Ascending aorta (tissue), 2 donors: Measurements from ENCODE around the gene SERPINB3. TPM values are rescaled to one million over a fixed set of nuclear protein-coding genes. Genes with fewer than 3 reads are reported as not detected.
"Not testable (repeated sequence)": the region's sequence is repeated elsewhere in the genome, so short reads cannot be mapped to it uniquely, and the experiment has no call there.

Source experiments
- DNase-seq, 2 donors: peaks; one replicate each; pipeline ENCODE4 v3.0.0-alpha.2; 2019; ENCODE audit warnings: low spot score in 2 of 2
- H3K27ac ChIP-seq, 2 donors: fragments of 200-600 bp; sonication (generic); one replicate each; pipeline ENCODE4 v1.5.1; 2016 to 2017; ENCODE audit warnings: mild to moderate bottlenecking in 1 of 2
- H3K27me3 ChIP-seq: fragments of 200-600 bp; sonication (generic); one replicate; pipeline ENCODE4 v1.5.1; 2017
- H3K36me3 ChIP-seq, 2 donors: fragments of 200-600 bp; sonication (generic); one replicate each; pipeline ENCODE4 v1.5.1; 2016
- H3K4me1 ChIP-seq, 2 donors: fragments of 200-600 bp; sonication (generic); one replicate each; pipeline ENCODE4 v1.5.1; 2016 to 2017; ENCODE audit warnings: mild to moderate bottlenecking in 1 of 2
- H3K4me3 ChIP-seq, 2 donors: fragments of 200-600 bp; sonication (generic); one replicate each; pipeline ENCODE4 v1.5.1; 2016 to 2017; ENCODE audit warnings: mild to moderate bottlenecking in 1 of 2
- H3K9me3 ChIP-seq, 2 donors: fragments of 200-600 bp; sonication (generic); one replicate each; pipeline ENCODE4 v1.5.1; 2016
- CTCF ChIP-seq, 3 experiments: fragments of 200-600 bp in 2 of 3; fragments of 450-650 bp in 1 of 3; sonication (generic) in 2 of 3; IDR thresholded peaks; one replicate each; pipeline ENCODE4 v1.5.1; 2016 to 2019; ENCODE audit warnings: antibody characterized with exemption in 3 of 3, mild to moderate bottlenecking in 1 of 3, moderate library complexity in 1 of 3
- intact Hi-C: fragments of 100-400 bp; cut with DNase I; formaldehyde crosslinking; loops from one replicate; pipeline ENCODE4 v1.15.1; 2023
- total RNA-seq: library from RNA; depleted of rRNA; stranded (reverse); fragments of >200 nt; gene quantifications from one replicate; pipeline ENCODE4 v1.1.0, GENCODE V29; 2016

Gene SERPINB3
- total RNA-seq: 0.21 TPM

GRCh38 chr18:63661750-63662149 lies at the start of gene SERPINB3:
SERPINB3 (minus strand) TSS chr18:63661893; CDS start chr18:63661216, 677 bp downstream.
- H3K27ac ChIP-seq, H3K36me3 ChIP-seq, H3K9me3 ChIP-seq, DNase-seq, H3K4me3 ChIP-seq, H3K27me3 ChIP-seq, intact Hi-C loops, H3K4me1 ChIP-seq: not testable (repeated sequence)

DNA sequence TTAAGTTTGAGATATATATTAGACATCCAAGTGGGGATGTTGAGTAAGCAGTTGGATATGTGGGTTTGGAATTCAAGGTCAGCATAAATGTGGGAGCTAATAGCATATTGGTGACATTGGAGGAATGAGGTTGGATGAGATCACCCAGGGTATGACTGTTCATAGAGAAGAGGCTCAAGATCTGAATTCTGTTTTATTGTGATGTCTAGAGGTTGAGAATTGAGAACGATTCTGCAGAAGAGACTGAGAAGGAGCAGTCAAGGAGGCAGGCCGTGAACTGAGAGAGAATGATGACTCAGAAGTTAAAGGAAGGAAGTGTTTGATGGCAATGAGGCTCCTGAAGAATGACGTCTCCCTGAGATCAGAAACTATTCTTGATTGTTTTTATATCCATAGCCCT lies 47.0 kb upstream of the SERPINB3 start:
- Histone ChIP-seq H3K9me3 (no peaks in the 10 kb centered on the region), H3K27ac (no peak overlapping the region), H3K4me1 (no peaks in the 10 kb centered on the region), H3K4me3 (no peak overlapping the region), H3K36me3 (no peaks in the 10 kb centered on the region), H3K27me3 (no peaks in the 10 kb centered on the region)
- no peak for DNase-seq
- TF ChIP-seq CTCF (IDR thresholded peaks at IDR 0.05): no peak
- intact Hi-C loops: no loop called here

DNA sequence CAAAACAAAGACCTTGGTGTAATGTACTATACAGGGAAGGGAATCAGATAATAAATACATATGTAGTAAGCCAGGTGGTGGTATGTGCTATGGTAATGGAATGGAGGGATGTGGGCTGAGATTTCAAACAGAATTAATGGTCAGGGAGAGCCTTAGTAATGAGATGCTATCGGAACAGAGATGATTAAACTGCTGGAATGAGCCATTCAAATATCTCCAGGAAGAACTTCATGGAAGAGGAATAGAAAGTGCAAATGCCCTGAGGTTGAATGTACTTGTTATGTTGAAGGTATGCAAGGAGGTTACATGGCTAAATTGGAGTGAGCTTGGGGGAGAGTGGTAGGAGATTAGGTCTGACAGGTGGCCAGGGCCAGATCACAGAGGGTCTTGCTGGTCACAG lies 46.1 kb upstream of the SERPINB3 start:
- no peak overlapping the region for H3K4me3 ChIP-seq
- no peaks in the 10 kb centered on the region for H3K9me3 ChIP-seq
- H3K27me3 ChIP-seq: no peaks in the 10 kb centered on the region
- H3K36me3 ChIP-seq: no peaks in the 10 kb centered on the region
- H3K27ac ChIP-seq: no peak overlapping the region
- TF ChIP-seq CTCF (IDR thresholded peaks at IDR 0.05): no peak
- H3K4me1 ChIP-seq: no peaks in the 10 kb centered on the region
- intact Hi-C loops: no loop called here
- DNase-seq: no peak

GRCh38 chr18:63705401-63705800 lies 43.7 kb upstream of the SERPINB3 start:
- no peaks in the 10 kb centered on the region for H3K9me3 ChIP-seq
- H3K27ac ChIP-seq: no peak overlapping the region
- DNase-seq: no peak
- intact Hi-C loops: no loop called here
- H3K36me3 ChIP-seq: no peaks in the 10 kb centered on the region
- no peaks in the 10 kb centered on the region for H3K4me1 ChIP-seq
- no peak for TF ChIP-seq CTCF (IDR thresholded peaks at IDR 0.05)
- H3K27me3 ChIP-seq: no peaks in the 10 kb centered on the region
- no peak overlapping the region for H3K4me3 ChIP-seq

DNA sequence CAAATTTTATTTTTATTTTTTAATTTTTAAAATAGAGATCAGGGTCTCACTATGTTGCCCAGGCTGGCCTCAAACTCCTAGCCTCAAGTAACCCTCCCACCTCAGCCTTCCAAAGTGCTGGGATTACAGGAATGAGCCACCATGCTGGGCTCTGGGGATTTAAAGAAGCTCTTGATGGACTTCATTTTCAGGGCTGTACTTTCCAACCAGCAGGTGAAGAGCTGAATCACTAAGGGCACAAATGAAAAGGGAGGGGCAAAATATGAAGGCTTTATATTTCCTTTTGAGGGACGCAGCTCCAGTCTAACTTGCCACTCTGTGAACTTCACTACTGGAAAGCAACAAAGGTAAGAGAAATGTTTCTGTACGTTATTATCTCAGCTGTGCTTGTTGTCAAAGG lies 41.0 kb upstream of the SERPINB3 start, which contains the start of gene SERPINB11:
Gene SERPINB11, plus strand, starts transcription at position 301 of the 400 bp plus-strand sequence. CDS start 7,234 bp downstream, outside the sequence.
- Histone ChIP-seq H3K4me1 (no peaks in the 10 kb centered on the region), H3K27me3 (no peaks in the 10 kb centered on the region), H3K27ac (no peak within 1 kb of the TSS), H3K9me3 (no peaks in the 10 kb centered on the region), H3K4me3 (no peak within 1 kb of the TSS), H3K36me3 (no peaks in the 10 kb centered on the region)
- DNase-seq: no peak
- intact Hi-C loops: no loop called here
- TF ChIP-seq CTCF (IDR thresholded peaks at IDR 0.05): no peak

GRCh38 chr18:63701952-63702351 lies 40.3 kb upstream of the SERPINB3 start:
- intact Hi-C loops: no loop called here
- DNase-seq: no peak
- H3K4me1 ChIP-seq: no peaks in the 10 kb centered on the region
- no peaks in the 10 kb centered on the region for H3K27me3 ChIP-seq
- no peaks in the 10 kb centered on the region for H3K9me3 ChIP-seq
- TF ChIP-seq CTCF (IDR thresholded peaks at IDR 0.05): no peak
- no peak overlapping the region for H3K27ac ChIP-seq
- H3K36me3 ChIP-seq: no peaks in the 10 kb centered on the region
- H3K4me3 ChIP-seq: no peak overlapping the region
